WI38 (cell line): ENCODE data around the gene TPMT.

Source experiments
- H3K4me3 ChIP-seq: 2 replicates; pipeline ENCODE4 v1.5.1; 2011; ENCODE audit warnings: low read depth, mild to moderate bottlenecking, control low read depth, low read length
- CTCF ChIP-seq: IDR thresholded peaks from 2 replicates; pipeline ENCODE4 v1.5.1; 2012; ENCODE audit warnings: low read depth, mild to moderate bottlenecking, control low read depth, low read length

The TPMT gene

DNA sequence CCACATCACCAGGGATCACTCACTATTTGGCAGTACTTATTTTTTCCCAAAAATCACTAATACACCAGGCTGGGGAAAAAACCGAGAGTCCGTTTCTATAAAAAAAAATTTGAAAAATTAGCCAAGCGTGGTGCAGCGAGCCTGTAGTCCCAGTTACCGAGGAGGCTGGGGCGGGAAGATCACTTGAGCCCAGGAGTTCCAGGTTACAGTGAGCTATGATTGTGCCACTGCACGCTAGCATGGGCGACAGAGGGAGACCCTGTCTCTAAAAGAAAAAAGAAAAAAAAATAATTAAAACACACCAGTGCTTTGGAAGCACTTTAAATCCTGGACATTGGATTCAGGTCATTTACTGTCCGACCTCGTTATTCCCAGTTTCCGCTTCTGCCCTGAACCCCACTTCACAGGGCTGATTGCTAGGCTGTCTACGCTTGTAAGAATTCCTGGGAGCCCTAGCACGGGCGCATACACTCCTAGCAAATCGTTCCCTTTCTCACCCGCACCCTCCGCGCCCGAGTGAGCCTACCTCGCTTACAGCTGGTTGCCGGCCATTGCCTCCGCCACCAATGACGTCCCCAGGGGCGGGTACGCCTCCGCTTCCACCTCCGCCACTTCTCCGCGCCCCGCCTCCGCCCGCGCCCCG lies at the start of gene TPMT:
Gene TPMT, minus strand, starts transcription at position 571 of the 643 bp plus-strand sequence. CDS start 5,950 bp downstream, outside the sequence.
- TF ChIP-seq CTCF = no peak
- peak within 1 kb of the TSS; percentile 95 for H3K4me3 ChIP-seq

GRCh38 chr6:18203786-18204185 lies 48.9 kb upstream of the TPMT start:
- no peak for TF ChIP-seq CTCF
- no peak overlapping the region for H3K4me3 ChIP-seq

- no peak overlapping the region for H3K4me3 ChIP-seq
- no peak for TF ChIP-seq CTCF
These were observed 37.1 kb upstream of the TPMT start for GRCh38 chr6:18192026-18192425.

DNA sequence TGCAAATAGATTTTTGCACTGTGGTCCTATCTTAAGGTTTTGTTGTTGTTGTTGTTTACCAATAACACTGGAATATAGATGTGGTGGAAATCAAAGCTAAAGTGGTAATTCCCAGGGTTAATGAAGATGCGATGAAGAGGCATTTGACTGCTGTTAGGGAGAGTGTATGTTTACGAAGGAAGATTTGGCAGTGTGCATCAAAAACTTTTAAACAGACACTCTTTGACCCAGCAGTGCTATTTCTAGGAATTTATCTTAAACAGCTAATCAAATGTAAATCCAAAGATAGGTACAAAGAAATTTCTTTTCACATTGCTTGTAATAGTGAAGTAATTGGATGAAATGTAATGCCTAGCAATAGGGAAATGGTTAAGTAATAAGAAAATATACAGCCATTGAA lies 34.3 kb upstream of the TPMT start:
- TF ChIP-seq CTCF = no peak
- H3K4me3 ChIP-seq = no peak overlapping the region

DNA sequence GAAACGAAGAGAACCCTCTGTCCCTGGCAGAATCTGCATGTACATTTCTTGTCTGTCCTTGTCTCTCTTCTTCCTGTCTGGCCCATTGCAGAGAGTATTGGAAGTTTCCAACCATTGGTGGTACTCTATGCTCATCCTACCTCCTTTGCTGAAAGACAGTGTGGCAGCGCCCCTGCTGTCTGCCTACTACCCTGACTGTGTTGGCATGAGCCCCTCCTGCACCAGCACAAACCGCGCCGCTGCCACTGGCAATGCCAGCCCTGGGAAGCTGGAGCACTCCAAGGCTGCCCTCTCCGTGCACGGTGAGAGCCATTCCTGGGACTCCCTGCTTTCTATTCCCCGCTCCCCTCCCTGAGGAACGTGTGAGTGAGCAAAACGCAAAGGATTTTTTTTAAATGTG lies 32.8 kb upstream of the TPMT start:
- no peak for TF ChIP-seq CTCF
- H3K4me3 ChIP-seq = no peak overlapping the region

DNA sequence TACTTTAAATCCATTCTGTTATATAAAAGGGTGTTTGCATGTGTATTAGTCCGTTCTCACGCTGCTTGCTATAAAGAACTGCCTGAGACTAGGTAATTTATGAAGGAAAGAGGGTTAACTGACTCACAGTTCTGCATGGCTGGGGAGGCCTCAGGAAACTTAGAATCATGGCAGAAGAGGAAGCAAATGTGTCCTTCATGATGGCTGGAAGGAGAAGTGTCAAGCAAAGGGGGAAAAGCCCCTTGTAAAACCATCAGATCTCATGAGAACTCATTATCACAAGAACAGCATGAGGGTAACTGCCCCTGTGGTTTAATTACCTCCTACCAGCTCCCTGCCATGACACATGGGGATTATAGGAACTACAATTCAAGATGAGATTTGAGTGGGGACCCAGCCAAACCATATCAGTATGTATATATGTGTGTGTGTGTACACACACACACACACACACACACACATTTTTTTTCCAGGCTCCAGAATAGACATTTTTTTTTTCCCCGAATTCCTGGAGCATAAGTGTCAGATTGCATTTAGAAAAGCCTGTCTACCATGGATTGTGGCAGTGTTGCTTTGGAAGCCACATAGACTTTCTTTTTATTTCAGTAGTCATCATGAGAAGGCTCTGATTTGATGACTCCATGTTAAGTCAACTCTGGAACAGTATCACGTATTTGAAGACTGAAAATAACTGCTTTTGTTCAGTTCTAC lies 31.8 kb upstream of the TPMT start:
- no peak overlapping the region for H3K4me3 ChIP-seq
- TF ChIP-seq CTCF = no peak

GRCh38 chr6:18186033-18186432 lies 31.2 kb upstream of the TPMT start:
- no peak overlapping the region for H3K4me3 ChIP-seq
- no peak for TF ChIP-seq CTCF
